ENCODE results near the gene SLC22A31. TPM values are rescaled to one million over a fixed set of nuclear protein-coding genes. Genes with fewer than 3 reads are reported as not detected.
"Not testable (repeated sequence)": the region's sequence is repeated elsewhere in the genome, so short reads cannot be mapped to it uniquely, and the experiment has no call there.

SLC22A31 gene
- not detected for total RNA-seq

GRCh38 chr16:89200124-89200849 is at the start of gene SLC22A31:
SLC22A31 (minus strand) TSS chr16:89200537; CDS start chr16:89200501, 36 bp downstream.
- FAIRE-seq (no peak), DNase-seq (ENCODE audit: low spot score in 2 of 2) (no peak)

- FAIRE-seq, result no peak
- DNase-seq (ENCODE audit: low spot score in 2 of 2), result no peak
These were observed 48.1 kb upstream of the SLC22A31 start for GRCh38 chr16:89248196-89248982.

GRCh38 chr16:89247734-89248075 is 47.4 kb upstream of the SLC22A31 start:
- FAIRE-seq, result not testable (repeated sequence)
- DNase-seq (ENCODE audit: low spot score in 2 of 2), result peak in 1 of 2 donors; percentile 21

- DNase-seq (ENCODE audit: low spot score in 2 of 2) (peak; percentile 95 to 99), FAIRE-seq (no peak)
These were observed 46.8 kb upstream of the SLC22A31 start for GRCh38 chr16:89246903-89247733.

DNA sequence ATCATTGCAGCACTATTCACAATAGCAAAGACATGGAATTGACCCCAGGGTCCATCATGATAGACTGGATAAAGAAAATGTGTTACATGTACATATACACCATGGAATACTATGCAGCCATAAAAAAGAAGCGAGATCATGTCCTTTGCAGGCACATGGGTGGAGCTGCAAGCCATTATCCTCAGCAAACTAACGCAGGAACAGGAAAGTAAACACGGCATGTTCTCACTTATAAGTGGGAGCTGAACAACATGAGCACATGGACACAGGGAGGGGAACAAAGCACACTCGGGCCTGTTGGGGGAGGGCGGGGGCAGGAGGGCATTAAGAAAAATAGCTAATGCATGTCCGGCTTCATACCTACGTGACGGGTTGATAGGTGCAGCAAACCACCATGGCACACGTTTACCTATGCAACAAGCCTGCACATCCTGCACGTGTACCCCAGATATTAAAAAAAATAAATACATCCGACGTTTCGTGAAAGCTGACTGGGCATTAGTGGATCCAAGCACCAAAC is 46.1 kb upstream of the SLC22A31 start:
- no peak for DNase-seq (ENCODE audit: low spot score in 2 of 2)

DNA sequence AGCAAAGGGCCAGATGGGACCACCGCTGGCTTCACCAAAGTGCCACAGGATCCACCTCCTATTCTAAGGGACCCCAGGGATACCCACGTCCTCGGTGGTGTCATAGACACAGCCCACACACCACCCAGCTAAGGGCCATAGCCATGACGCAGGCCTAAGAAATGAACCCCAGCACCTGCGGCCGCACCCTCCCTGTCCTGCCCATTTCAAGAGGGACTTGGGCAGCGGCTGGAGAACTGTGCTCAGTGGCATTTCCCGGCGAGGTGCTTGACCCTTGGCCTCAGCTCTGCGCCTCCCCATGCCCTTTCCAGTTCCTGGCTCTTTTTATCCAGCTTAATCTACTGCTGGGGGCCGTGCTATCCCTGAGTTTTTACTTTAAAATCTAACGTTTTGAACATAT is 44.4 kb upstream of the SLC22A31 start:
- no peak for FAIRE-seq
- no peak for DNase-seq (ENCODE audit: low spot score in 2 of 2)

More for the DNA sequence above, 46.1 kb upstream of the SLC22A31 start:
- no peak for FAIRE-seq

- DNase-seq (ENCODE audit: low spot score in 2 of 2); FAIRE-seq: not testable (repeated sequence)
These were observed 43.9 kb upstream of the SLC22A31 start for GRCh38 chr16:89244264-89244663.

GRCh38 chr16:89243664-89244063 is 43.3 kb upstream of the SLC22A31 start:
- DNase-seq (ENCODE audit: low spot score in 2 of 2), result no peak
- no peak for FAIRE-seq

- DNase-seq (ENCODE audit: low spot score in 2 of 2) (no peak), FAIRE-seq (no peak)
These were observed 42.5 kb upstream of the SLC22A31 start for GRCh38 chr16:89242795-89243200.

GRCh38 chr16:89241187-89242007 is 41.1 kb upstream of the SLC22A31 start:
- DNase-seq (ENCODE audit: low spot score in 2 of 2), result peak; percentile 74 to 78
- FAIRE-seq, result no peak

DNA sequence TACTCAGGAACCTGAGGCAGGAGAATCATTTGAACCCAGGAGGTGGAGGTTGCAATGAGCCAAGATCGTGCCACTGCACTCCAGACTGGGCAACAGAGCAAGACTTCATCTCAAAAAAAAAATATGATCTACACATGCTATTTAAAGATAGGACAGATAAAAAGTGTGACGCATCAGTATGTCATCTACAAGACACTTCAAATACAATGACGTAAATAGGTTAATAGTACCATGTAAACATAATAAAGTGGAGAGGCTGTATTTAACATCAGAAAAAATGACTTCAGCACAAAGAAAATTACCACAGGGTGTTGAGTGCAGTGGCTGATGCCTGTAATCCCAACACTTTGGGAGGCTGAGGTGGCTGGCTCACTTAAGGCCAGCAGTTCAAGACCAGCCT is 37.4 kb upstream of the SLC22A31 start:
- FAIRE-seq (no peak), DNase-seq (ENCODE audit: low spot score in 2 of 2) (no peak)

DNA sequence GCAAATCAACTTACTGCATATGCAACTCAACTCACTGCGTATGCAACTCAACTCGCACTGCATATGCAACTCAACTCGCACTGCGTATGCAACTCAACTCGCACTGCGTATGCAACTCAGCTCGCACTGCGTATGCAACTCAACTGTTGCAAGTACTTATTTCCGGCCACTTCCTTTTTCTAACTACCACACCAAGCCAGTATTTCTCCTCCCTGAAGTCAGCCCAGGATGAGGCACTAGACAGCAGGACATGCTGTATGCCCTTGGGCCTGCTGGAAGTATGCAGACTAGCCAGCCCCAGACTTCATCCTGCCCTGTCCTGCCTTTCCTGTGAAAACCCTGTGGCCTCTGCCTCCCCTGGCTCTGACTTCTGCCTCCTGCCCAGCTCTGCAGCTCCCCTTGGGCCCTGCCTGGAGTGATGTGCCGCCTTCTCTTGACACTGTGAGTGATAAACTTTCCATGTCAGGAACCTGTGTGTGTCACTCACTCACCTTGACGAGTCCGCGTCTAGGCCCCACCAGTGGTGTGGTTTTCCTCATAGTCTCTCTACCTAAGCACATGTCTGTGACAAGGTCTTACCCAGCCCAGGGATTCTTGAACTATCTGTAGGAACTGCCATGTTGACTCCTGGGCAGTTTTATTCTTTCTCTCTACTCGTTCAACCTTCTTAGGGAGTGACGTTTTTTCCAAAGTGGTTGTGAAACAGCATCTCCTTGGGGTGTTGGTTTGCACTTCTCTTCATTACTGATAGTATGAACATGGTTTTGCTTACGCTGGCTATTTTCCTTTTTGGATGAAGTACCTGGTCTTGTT is 33.5 kb upstream of the SLC22A31 start:
- DNase-seq (ENCODE audit: low spot score in 2 of 2), result no peak
- FAIRE-seq, result no peak

- FAIRE-seq, result no peak
- DNase-seq (ENCODE audit: low spot score in 2 of 2), result no peak
These were observed 31.8 kb upstream of the SLC22A31 start for GRCh38 chr16:89232107-89232506.

DNA sequence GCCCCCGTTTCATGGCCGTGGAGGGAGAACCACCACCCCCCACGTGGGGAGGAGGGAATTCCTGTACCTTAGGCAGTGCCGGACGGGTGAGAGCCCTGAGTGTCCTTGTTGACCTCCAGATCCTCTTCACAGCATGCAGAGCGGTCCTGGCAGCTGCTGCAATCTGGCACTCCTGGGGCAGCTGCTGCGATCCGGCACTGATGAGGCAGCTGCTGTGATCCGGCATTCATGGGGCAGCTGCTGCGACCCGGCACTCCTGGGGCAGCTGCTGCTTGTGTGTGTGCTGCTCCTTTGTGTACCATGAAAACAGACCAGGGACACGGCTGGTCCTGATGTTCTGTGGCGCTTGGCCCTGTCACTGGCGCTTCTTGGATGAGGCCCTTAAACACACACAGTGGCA is 29.9 kb upstream of the SLC22A31 start:
- DNase-seq (ENCODE audit: low spot score in 2 of 2) (no peak), FAIRE-seq (no peak)

DNA sequence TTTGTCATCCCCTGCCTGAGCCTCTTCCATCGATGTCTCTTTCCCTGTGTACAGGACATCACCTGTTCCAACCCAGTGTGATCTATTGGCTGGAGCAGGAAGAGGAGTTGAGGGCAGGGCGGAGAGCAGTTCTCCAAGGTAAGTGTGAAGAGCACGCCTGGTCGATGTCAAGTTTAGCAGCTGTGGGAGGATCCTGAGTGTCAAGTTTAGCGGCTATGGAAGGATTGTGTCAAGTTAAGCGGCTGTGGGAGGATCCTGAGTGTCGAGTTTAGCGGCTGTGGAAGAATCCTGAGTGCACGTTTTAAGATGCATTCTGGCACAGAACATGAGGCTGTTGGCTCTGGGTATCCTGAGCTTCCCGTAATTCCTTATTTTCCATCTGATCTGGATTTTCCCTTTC is 24.3 kb upstream of the SLC22A31 start:
- no peak for DNase-seq (ENCODE audit: low spot score in 2 of 2)
- no peak for FAIRE-seq

DNA sequence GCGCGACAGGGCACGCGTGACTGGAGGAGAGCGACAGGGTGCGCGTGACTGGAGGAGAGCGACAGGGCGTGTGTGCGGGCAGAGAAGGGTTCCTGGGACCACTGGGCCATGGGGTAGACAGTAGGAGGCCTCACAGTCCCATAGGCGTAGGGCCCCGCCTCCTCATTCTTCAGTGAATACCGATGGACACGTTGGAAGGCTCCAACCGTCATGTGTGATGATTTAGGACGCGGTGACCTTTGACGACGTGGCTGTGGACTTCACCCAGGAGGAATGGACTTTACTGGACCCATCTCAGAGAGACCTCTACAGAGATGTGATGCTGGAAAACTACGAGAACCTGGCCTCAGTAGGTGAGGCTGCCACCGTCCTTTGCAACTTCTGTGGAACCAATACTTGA is 22.6 kb upstream of the SLC22A31 start:
- DNase-seq (ENCODE audit: low spot score in 2 of 2), result no peak
- FAIRE-seq, result no peak

GRCh38 chr16:89221604-89222003 is 21.3 kb upstream of the SLC22A31 start:
- FAIRE-seq (no peak), DNase-seq (ENCODE audit: low spot score in 2 of 2) (no peak)

GRCh38 chr16:89219365-89219764 is 19.0 kb upstream of the SLC22A31 start:
- DNase-seq (ENCODE audit: low spot score in 2 of 2), result no peak
- no peak for FAIRE-seq
